Ascending aorta (tissue), 2 donors: ENCODE measurements around the gene SRGAP3. TPM values are rescaled to one million over a fixed set of nuclear protein-coding genes. Genes with fewer than 3 reads are reported as not detected.

Experiments
- DNase-seq, 2 donors: peaks; one replicate each; pipeline ENCODE4 v3.0.0-alpha.2; 2019; ENCODE audit warnings: low spot score in 2 of 2
- H3K27ac ChIP-seq, 2 donors: fragments of 200-600 bp; sonication (generic); one replicate each; pipeline ENCODE4 v1.5.1; 2016 to 2017; ENCODE audit warnings: mild to moderate bottlenecking in 1 of 2
- H3K27me3 ChIP-seq: fragments of 200-600 bp; sonication (generic); one replicate; pipeline ENCODE4 v1.5.1; 2017
- H3K36me3 ChIP-seq, 2 donors: fragments of 200-600 bp; sonication (generic); one replicate each; pipeline ENCODE4 v1.5.1; 2016
- H3K4me1 ChIP-seq, 2 donors: fragments of 200-600 bp; sonication (generic); one replicate each; pipeline ENCODE4 v1.5.1; 2016 to 2017; ENCODE audit warnings: mild to moderate bottlenecking in 1 of 2
- H3K4me3 ChIP-seq, 2 donors: fragments of 200-600 bp; sonication (generic); one replicate each; pipeline ENCODE4 v1.5.1; 2016 to 2017; ENCODE audit warnings: mild to moderate bottlenecking in 1 of 2
- H3K9me3 ChIP-seq, 2 donors: fragments of 200-600 bp; sonication (generic); one replicate each; pipeline ENCODE4 v1.5.1; 2016
- intact Hi-C: fragments of 100-400 bp; cut with DNase I; formaldehyde crosslinking; loops from one replicate; pipeline ENCODE4 v1.15.1; 2023
- total RNA-seq: library from RNA; depleted of rRNA; stranded (reverse); fragments of >200 nt; gene quantifications from one replicate; pipeline ENCODE4 v1.1.0, GENCODE V29; 2016
- TF ChIP-seq, protein P1 (sequence below), 3 experiments: fragments of 200-600 bp in 2 of 3; fragments of 450-650 bp in 1 of 3; sonication (generic) in 2 of 3; IDR thresholded peaks; one replicate each; pipeline ENCODE4 v1.5.1; 2016 to 2019; ENCODE audit warnings: antibody characterized with exemption in 3 of 3, mild to moderate bottlenecking in 1 of 3, moderate library complexity in 1 of 3

SRGAP3 gene
- total RNA-seq, 1 donor from 2014 or later, result 1.6 TPM

- H3K9me3 ChIP-seq, result no peaks in the 10 kb centered on the region
- H3K4me1 ChIP-seq, result no peaks in the 10 kb centered on the region
- no peak for DNase-seq
- no peak overlapping the region for H3K4me3 ChIP-seq
- no peak overlapping the region for H3K27ac ChIP-seq
- H3K27me3 ChIP-seq, result no peaks in the 10 kb centered on the region
- intact Hi-C loops, result no loop called here
- TF ChIP-seq, protein P1, sequence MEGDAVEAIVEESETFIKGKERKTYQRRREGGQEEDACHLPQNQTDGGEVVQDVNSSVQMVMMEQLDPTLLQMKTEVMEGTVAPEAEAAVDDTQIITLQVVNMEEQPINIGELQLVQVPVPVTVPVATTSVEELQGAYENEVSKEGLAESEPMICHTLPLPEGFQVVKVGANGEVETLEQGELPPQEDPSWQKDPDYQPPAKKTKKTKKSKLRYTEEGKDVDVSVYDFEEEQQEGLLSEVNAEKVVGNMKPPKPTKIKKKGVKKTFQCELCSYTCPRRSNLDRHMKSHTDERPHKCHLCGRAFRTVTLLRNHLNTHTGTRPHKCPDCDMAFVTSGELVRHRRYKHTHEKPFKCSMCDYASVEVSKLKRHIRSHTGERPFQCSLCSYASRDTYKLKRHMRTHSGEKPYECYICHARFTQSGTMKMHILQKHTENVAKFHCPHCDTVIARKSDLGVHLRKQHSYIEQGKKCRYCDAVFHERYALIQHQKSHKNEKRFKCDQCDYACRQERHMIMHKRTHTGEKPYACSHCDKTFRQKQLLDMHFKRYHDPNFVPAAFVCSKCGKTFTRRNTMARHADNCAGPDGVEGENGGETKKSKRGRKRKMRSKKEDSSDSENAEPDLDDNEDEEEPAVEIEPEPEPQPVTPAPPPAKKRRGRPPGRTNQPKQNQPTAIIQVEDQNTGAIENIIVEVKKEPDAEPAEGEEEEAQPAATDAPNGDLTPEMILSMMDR (IDR thresholded peaks at IDR 0.05), result no peak
- H3K36me3 ChIP-seq, result no peaks in the 10 kb centered on the region
Measured at GRCh38 chr3:9015250-9015649, 234.2 kb downstream of the SRGAP3 start.

GRCh38 chr3:9013782-9014563 is 235.5 kb downstream of the SRGAP3 start:
- TF ChIP-seq, protein P1 (IDR thresholded peaks at IDR 0.05), result no peak
- intact Hi-C loops, result no loop called here
- no peaks in the 10 kb centered on the region for H3K9me3 ChIP-seq
- H3K4me3 ChIP-seq, result no peak overlapping the region
- H3K27ac ChIP-seq, result no peak overlapping the region
- H3K4me1 ChIP-seq, result no peaks in the 10 kb centered on the region
- H3K36me3 ChIP-seq, result no peaks in the 10 kb centered on the region
- no peak for DNase-seq
- no peaks in the 10 kb centered on the region for H3K27me3 ChIP-seq

DNA sequence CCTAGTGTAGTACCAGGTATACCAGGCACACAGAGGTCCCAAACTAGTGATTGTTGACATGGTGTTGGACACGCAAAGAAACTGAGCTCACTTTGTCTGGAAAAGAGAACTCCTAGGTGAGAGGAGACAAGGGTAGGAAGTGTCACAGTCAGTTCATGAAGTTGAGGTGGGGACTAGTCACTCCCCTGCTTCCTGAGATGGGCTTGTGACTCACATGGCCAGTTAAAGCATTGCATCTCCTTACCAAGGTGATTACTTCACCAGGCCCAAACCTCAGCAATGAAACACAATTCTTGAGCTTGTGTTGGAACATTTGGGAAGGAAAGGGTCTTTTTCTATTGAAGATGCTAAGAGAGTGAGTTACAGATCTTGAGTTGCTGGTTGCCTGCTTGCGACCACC is 236.9 kb downstream of the SRGAP3 start:
- H3K9me3 ChIP-seq, result no peaks in the 10 kb centered on the region
- no peaks in the 10 kb centered on the region for H3K27me3 ChIP-seq
- DNase-seq, result no peak
- TF ChIP-seq, protein P1 (IDR thresholded peaks at IDR 0.05), result no peak
- H3K4me1 ChIP-seq, result no peaks in the 10 kb centered on the region
- H3K36me3 ChIP-seq, result no peaks in the 10 kb centered on the region
- no peak overlapping the region for H3K27ac ChIP-seq
- intact Hi-C loops, result no loop called here
- no peak overlapping the region for H3K4me3 ChIP-seq

GRCh38 chr3:9009976-9010545 is 239.4 kb downstream of the SRGAP3 start:
- no peak for DNase-seq
- intact Hi-C loops, result no loop called here

GRCh38 chr3:9008550-9009255 is 240.7 kb downstream of the SRGAP3 start:
- TF ChIP-seq, protein P1 (IDR thresholded peaks at IDR 0.05), result no peak
- DNase-seq, result no peak
- no peaks in the 10 kb centered on the region for H3K36me3 ChIP-seq
- no peaks in the 10 kb centered on the region for H3K9me3 ChIP-seq
- H3K27me3 ChIP-seq, result no peaks in the 10 kb centered on the region
- no peaks in the 10 kb centered on the region for H3K4me1 ChIP-seq
- intact Hi-C loops, result no loop called here
- no peak overlapping the region for H3K27ac ChIP-seq
- H3K4me3 ChIP-seq, result no peak overlapping the region

More at GRCh38 chr3:9009976-9010545, 239.4 kb downstream of the SRGAP3 start:
- Histone ChIP-seq H3K4me3 (no peak overlapping the region), H3K4me1 (no peaks in the 10 kb centered on the region), H3K27ac (no peak overlapping the region), H3K27me3 (no peaks in the 10 kb centered on the region), H3K9me3 (no peaks in the 10 kb centered on the region), H3K36me3 (no peaks in the 10 kb centered on the region)
- TF ChIP-seq, protein P1 (IDR thresholded peaks at IDR 0.05), result no peak
